Peyer's patch (tissue), 4 donors: ENCODE results near the gene MAP3K5. TPM values are rescaled to one million over a fixed set of nuclear protein-coding genes. Genes with fewer than 3 reads are reported as not detected.

Source experiments
- DNase-seq, 3 donors: peaks; one replicate each; pipeline ENCODE4 v3.0.0-alpha.2; 2017 to 2019
- H3K27ac ChIP-seq, 4 donors: fragments of 200-600 bp; sonication (generic); one replicate each; pipeline ENCODE4 v1.5.1; 2016 to 2019
- H3K27me3 ChIP-seq, 2 donors: fragments of 200-600 bp; sonication (generic); one replicate each; pipeline ENCODE4 v1.5.1; 2019
- H3K36me3 ChIP-seq, 3 donors: fragments of 200-600 bp; sonication (generic); one replicate each; pipeline ENCODE4 v1.5.1; 2016 to 2019
- H3K4me1 ChIP-seq, 4 donors: fragments of 200-600 bp; sonication (generic); one replicate each; pipeline ENCODE4 v1.5.1; 2016 to 2019
- H3K4me3 ChIP-seq, 4 donors: fragments of 200-600 bp; sonication (generic); 1 replicate in 3 of 4; 2 replicates in 1 of 4; pipeline ENCODE4 v1.5.1; 2016 to 2019; ENCODE audit warnings: mild to moderate bottlenecking in 1 of 4
- H3K9me3 ChIP-seq, 4 donors: fragments of 200-600 bp; sonication (generic); one replicate each; pipeline ENCODE4 v1.5.1; 2016 to 2019; ENCODE audit warnings: mild to moderate bottlenecking in 1 of 4
- CTCF ChIP-seq, 6 experiments: fragments of 450-650 bp in 4 of 6; fragments of 200-600 bp in 2 of 6; sonication (generic) in 1 of 6; IDR thresholded peaks; one replicate each; pipeline ENCODE4 v1.5.1; 2017 to 2019; ENCODE audit warnings: antibody characterized with exemption in 6 of 6, mild to moderate bottlenecking in 3 of 6, moderate library complexity in 1 of 6
- POLR2A ChIP-seq, 2 donors: fragments of 450-650 bp; IDR thresholded peaks; one replicate each; pipeline ENCODE4 v1.5.1; 2017; ENCODE audit warnings: antibody characterized with exemption in 2 of 2, mild to moderate bottlenecking in 2 of 2, moderate library complexity in 2 of 2
- total RNA-seq, 4 donors: library from RNA; depleted of rRNA; stranded (reverse); fragments of >200 nt; gene quantifications; one replicate each; pipeline ENCODE4 v1.1.0, GENCODE V29; 2016

MAP3K5 gene
- total RNA-seq, 4 donors from 2014 or later = 14.2 to 46.2 (median 23.2) TPM

GRCh38 chr6:136728976-136729515 is 63.2 kb downstream of the MAP3K5 start:
- DNase-seq = no peak
- Histone ChIP-seq H3K4me3 (no peak overlapping the region), H3K27ac (no peak overlapping the region), H3K27me3 (no peaks in the 10 kb centered on the region), H3K36me3 (no peaks in the 10 kb centered on the region), H3K9me3 (no peaks in the 10 kb centered on the region), H3K4me1 (no peaks in the 10 kb centered on the region)
- no peak for TF ChIP-seq POLR2A (IDR thresholded peaks at IDR 0.05)
- no peak for TF ChIP-seq CTCF (IDR thresholded peaks at IDR 0.05)

- TF ChIP-seq CTCF (IDR thresholded peaks at IDR 0.05) = no peak
- no peak for TF ChIP-seq POLR2A (IDR thresholded peaks at IDR 0.05)
- H3K27ac ChIP-seq = no peak overlapping the region
- no peak for DNase-seq
These were observed 64.0 kb downstream of the MAP3K5 start for GRCh38 chr6:136728033-136728939.

GRCh38 chr6:136726837-136727557 is 65.3 kb downstream of the MAP3K5 start:
- H3K36me3 ChIP-seq = no peaks in the 10 kb centered on the region
- TF ChIP-seq CTCF (IDR thresholded peaks at IDR 0.05) (no peak), POLR2A (IDR thresholded peaks at IDR 0.05) (no peak)
- no peaks in the 10 kb centered on the region for H3K27me3 ChIP-seq
- H3K4me1 ChIP-seq = no peaks in the 10 kb centered on the region
- no peak overlapping the region for H3K4me3 ChIP-seq
- H3K27ac ChIP-seq = no peak overlapping the region
- DNase-seq = no peak
- no peaks in the 10 kb centered on the region for H3K9me3 ChIP-seq

More at GRCh38 chr6:136728033-136728939, 64.0 kb downstream of the MAP3K5 start:
- H3K4me3 ChIP-seq = no peak overlapping the region
- no peaks in the 10 kb centered on the region for H3K9me3 ChIP-seq
- H3K4me1 ChIP-seq = no peaks in the 10 kb centered on the region
- H3K36me3 ChIP-seq = no peaks in the 10 kb centered on the region
- no peaks in the 10 kb centered on the region for H3K27me3 ChIP-seq

GRCh38 chr6:136725124-136725523 is 67.2 kb downstream of the MAP3K5 start:
- Histone ChIP-seq H3K27ac (no peak overlapping the region), H3K9me3 (no peaks in the 10 kb centered on the region), H3K4me1 (no peaks in the 10 kb centered on the region), H3K27me3 (no peaks in the 10 kb centered on the region), H3K36me3 (no peaks in the 10 kb centered on the region), H3K4me3 (no peak overlapping the region)
- DNase-seq = no peak
- TF ChIP-seq CTCF (IDR thresholded peaks at IDR 0.05) (no peak), POLR2A (IDR thresholded peaks at IDR 0.05) (no peak)

- Histone ChIP-seq H3K36me3 (no peaks in the 10 kb centered on the region), H3K27me3 (no peaks in the 10 kb centered on the region), H3K9me3 (no peaks in the 10 kb centered on the region), H3K27ac (no peak overlapping the region), H3K4me1 (peaks cover 0 to 5% (median 0%) of the 10 kb centered on the region in 4 donors), H3K4me3 (no peak overlapping the region)
- DNase-seq = peak in 1 of 3 donors; percentile 49
- TF ChIP-seq CTCF (IDR thresholded peaks at IDR 0.05) (no peak), POLR2A (IDR thresholded peaks at IDR 0.05) (no peak)
These were observed 68.5 kb downstream of the MAP3K5 start for GRCh38 chr6:136723780-136724179.
